ENCODE measurements around the gene FIBIN.

DNA sequence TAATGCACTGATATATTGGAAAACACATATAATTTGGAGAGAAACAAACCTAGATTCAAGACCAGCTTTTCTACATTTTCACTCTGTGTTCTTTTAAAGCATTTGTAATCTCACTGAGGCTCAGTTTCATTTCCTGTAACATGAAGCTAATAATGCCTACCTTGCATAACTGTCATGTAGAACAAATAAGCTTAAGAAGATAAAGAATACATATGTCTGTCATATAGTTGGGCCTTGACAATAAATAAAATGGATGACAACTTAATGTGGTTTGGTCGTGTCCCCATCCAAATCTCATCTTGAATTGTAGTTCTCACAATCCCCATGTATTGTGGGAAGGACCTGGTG lies 35.2 kb upstream of the FIBIN start:
- TF ChIP-seq, protein P1, sequence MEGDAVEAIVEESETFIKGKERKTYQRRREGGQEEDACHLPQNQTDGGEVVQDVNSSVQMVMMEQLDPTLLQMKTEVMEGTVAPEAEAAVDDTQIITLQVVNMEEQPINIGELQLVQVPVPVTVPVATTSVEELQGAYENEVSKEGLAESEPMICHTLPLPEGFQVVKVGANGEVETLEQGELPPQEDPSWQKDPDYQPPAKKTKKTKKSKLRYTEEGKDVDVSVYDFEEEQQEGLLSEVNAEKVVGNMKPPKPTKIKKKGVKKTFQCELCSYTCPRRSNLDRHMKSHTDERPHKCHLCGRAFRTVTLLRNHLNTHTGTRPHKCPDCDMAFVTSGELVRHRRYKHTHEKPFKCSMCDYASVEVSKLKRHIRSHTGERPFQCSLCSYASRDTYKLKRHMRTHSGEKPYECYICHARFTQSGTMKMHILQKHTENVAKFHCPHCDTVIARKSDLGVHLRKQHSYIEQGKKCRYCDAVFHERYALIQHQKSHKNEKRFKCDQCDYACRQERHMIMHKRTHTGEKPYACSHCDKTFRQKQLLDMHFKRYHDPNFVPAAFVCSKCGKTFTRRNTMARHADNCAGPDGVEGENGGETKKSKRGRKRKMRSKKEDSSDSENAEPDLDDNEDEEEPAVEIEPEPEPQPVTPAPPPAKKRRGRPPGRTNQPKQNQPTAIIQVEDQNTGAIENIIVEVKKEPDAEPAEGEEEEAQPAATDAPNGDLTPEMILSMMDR (conservative IDR thresholded peaks at IDR 0.05 in 1 of 2, IDR thresholded peaks at IDR 0.05 in 1 of 2; ENCODE audit: extremely low read depth in 1 of 2, insufficient read depth in 1 of 2, low read depth in 1 of 2, low read length in 2 of 2): no peak
- TF ChIP-seq EZH2 (IDR thresholded peaks at IDR 0.05; ENCODE audit: borderline replicate concordance, low read length): no peak

All from mammary epithelial cell (primary cell).